ENCODE data around the gene PARD3.

PARD3 gene

GRCh38 chr10:34195364-34196057, 619.6 kb downstream of the PARD3 start:
- Histone ChIP-seq H3K4me1 (ENCODE audit: low read depth, poor library complexity, severe bottlenecking) (no peaks in the 10 kb centered on the region), H3K27me3 (ENCODE audit: insufficient read depth, low read depth) (no peaks in the 10 kb centered on the region), H2AFZ (ENCODE audit: low read depth) (no peak overlapping the region), H3K79me2 (ENCODE audit: insufficient read depth, low read depth) (no peaks in the 10 kb centered on the region), H3K27ac (no peak overlapping the region), H3K4me3 (IDR thresholded peaks at IDR 0.05; ENCODE audit: insufficient read depth, low read depth, low read length) (no peak overlapping the region), H3K36me3 (ENCODE audit: insufficient read depth) (no peaks in the 10 kb centered on the region), H4K20me1 (ENCODE audit: insufficient read depth) (no peaks in the 10 kb centered on the region), H3K4me2 (no peak overlapping the region), H3K9ac (no peak overlapping the region)
- TF ChIP-seq CTCF (conservative IDR thresholded peaks at IDR 0.05; ENCODE audit: low read depth, low read length), result no peak

- H3K4me3 ChIP-seq (IDR thresholded peaks at IDR 0.05; ENCODE audit: insufficient read depth, low read depth, low read length), result no peak overlapping the region
- H3K36me3 ChIP-seq (ENCODE audit: insufficient read depth), result no peaks in the 10 kb centered on the region
- no peaks in the 10 kb centered on the region for H3K79me2 ChIP-seq (ENCODE audit: insufficient read depth, low read depth)
- H2AFZ ChIP-seq (ENCODE audit: low read depth), result no peak overlapping the region
- no peak overlapping the region for H3K27ac ChIP-seq
- no peaks in the 10 kb centered on the region for H4K20me1 ChIP-seq (ENCODE audit: insufficient read depth)
- no peak overlapping the region for H3K4me2 ChIP-seq
- no peak for TF ChIP-seq CTCF (conservative IDR thresholded peaks at IDR 0.05; ENCODE audit: low read depth, low read length)
- H3K9ac ChIP-seq, result no peak overlapping the region
- H3K27me3 ChIP-seq (ENCODE audit: insufficient read depth, low read depth), result no peaks in the 10 kb centered on the region
- no peaks in the 10 kb centered on the region for H3K4me1 ChIP-seq (ENCODE audit: low read depth, poor library complexity, severe bottlenecking)
These were observed 621.0 kb downstream of the PARD3 start for GRCh38 chr10:34193931-34194626.

GRCh38 chr10:34192646-34193045, 622.5 kb downstream of the PARD3 start:
- TF ChIP-seq CTCF (conservative IDR thresholded peaks at IDR 0.05; ENCODE audit: low read depth, low read length), result no peak
- no peak overlapping the region for H3K4me2 ChIP-seq
- H3K27me3 ChIP-seq (ENCODE audit: insufficient read depth, low read depth), result no peaks in the 10 kb centered on the region
- no peaks in the 10 kb centered on the region for H3K4me1 ChIP-seq (ENCODE audit: low read depth, poor library complexity, severe bottlenecking)
- no peaks in the 10 kb centered on the region for H3K36me3 ChIP-seq (ENCODE audit: insufficient read depth)
- H3K79me2 ChIP-seq (ENCODE audit: insufficient read depth, low read depth), result no peaks in the 10 kb centered on the region
- H3K4me3 ChIP-seq (IDR thresholded peaks at IDR 0.05; ENCODE audit: insufficient read depth, low read depth, low read length), result no peak overlapping the region
- no peak overlapping the region for H3K9ac ChIP-seq
- no peak overlapping the region for H3K27ac ChIP-seq
- no peaks in the 10 kb centered on the region for H4K20me1 ChIP-seq (ENCODE audit: insufficient read depth)
- H2AFZ ChIP-seq (ENCODE audit: low read depth), result no peak overlapping the region

- no peak for TF ChIP-seq CTCF (conservative IDR thresholded peaks at IDR 0.05; ENCODE audit: low read depth, low read length)
- H3K27ac ChIP-seq, result no peak overlapping the region
These were observed 623.7 kb downstream of the PARD3 start for GRCh38 chr10:34191406-34191805.

More at GRCh38 chr10:34191406-34191805, 623.7 kb downstream of the PARD3 start:
- Histone ChIP-seq H3K4me2 (no peak overlapping the region), H2AFZ (ENCODE audit: low read depth) (no peak overlapping the region), H3K4me1 (ENCODE audit: low read depth, poor library complexity, severe bottlenecking) (no peaks in the 10 kb centered on the region), H3K36me3 (ENCODE audit: insufficient read depth) (no peaks in the 10 kb centered on the region), H3K27me3 (ENCODE audit: insufficient read depth, low read depth) (no peaks in the 10 kb centered on the region), H3K9ac (no peak overlapping the region), H3K79me2 (ENCODE audit: insufficient read depth, low read depth) (no peaks in the 10 kb centered on the region), H4K20me1 (ENCODE audit: insufficient read depth) (no peaks in the 10 kb centered on the region), H3K4me3 (IDR thresholded peaks at IDR 0.05; ENCODE audit: insufficient read depth, low read depth, low read length) (no peak overlapping the region)

Data from KMS-11 (cell line).